Measurements from ENCODE around the gene CDH13.

CDH13 gene

DNA sequence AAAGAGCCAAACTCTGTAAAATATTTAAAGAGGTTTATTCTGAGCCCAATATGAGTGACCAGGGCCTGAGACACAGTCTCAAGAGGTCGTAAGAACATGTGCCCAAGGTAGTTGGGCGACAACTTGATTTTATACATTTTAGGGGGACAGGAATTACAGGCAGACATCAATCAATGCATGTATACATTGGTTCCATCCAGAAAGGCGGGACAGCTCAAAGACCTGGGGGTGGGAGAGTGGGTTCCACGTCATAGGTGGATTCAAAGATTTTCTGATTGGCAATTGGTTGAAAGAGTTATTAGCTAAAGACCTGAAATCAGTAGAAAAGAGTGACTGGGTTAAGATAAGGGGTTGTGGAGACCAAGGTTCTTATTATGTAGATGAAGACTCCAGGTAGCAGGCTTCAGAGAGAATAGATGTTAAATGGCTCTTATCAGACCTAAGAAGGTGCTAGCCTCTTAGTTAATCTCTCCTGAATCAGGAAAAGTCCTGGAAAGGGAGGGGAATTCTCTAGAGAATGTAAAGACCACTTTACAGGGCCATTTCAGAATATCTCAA is 1213.4 kb downstream of the CDH13 start:
- H3K9me3 Mint-ChIP-seq = no peaks in the 10 kb centered on the region
- no peak overlapping the region for H3K4me3 Mint-ChIP-seq
- H3K27ac Mint-ChIP-seq = no peak overlapping the region
- H3K4me1 Mint-ChIP-seq (ENCODE audit: low read depth) = peaks cover 14% of the 10 kb centered on the region
- H3K36me3 Mint-ChIP-seq (ENCODE audit: low read depth) = no peaks in the 10 kb centered on the region
- no peak for DNase-seq
- peaks cover 22% of the 10 kb centered on the region for H3K27me3 Mint-ChIP-seq

GRCh38 chr16:83842291-83842690 is 1215.5 kb downstream of the CDH13 start:
- no peaks in the 10 kb centered on the region for H3K9me3 Mint-ChIP-seq
- H3K27me3 Mint-ChIP-seq = peaks cover 16% of the 10 kb centered on the region
- H3K4me3 Mint-ChIP-seq = no peak overlapping the region
- H3K27ac Mint-ChIP-seq = no peak overlapping the region
- no peaks in the 10 kb centered on the region for H3K4me1 Mint-ChIP-seq (ENCODE audit: low read depth)
- no peak for DNase-seq
- H3K36me3 Mint-ChIP-seq (ENCODE audit: low read depth) = no peaks in the 10 kb centered on the region

- Mint-ChIP-seq H3K4me1 (ENCODE audit: low read depth) (no peaks in the 10 kb centered on the region), H3K36me3 (ENCODE audit: low read depth) (no peaks in the 10 kb centered on the region), H3K9me3 (no peaks in the 10 kb centered on the region), H3K27ac (no peak overlapping the region), H3K4me3 (no peak overlapping the region), H3K27me3 (peaks cover 10% of the 10 kb centered on the region)
- DNase-seq = no peak
Observed at GRCh38 chr16:83842756-83843507, 1216.2 kb downstream of the CDH13 start.

- Mint-ChIP-seq H3K4me3 (no peak overlapping the region), H3K4me1 (ENCODE audit: low read depth) (no peaks in the 10 kb centered on the region), H3K27ac (no peak overlapping the region), H3K36me3 (ENCODE audit: low read depth) (no peaks in the 10 kb centered on the region), H3K9me3 (no peaks in the 10 kb centered on the region), H3K27me3 (peaks cover 3% of the 10 kb centered on the region)
- no peak for DNase-seq
Observed at GRCh38 chr16:83843657-83844056, 1216.9 kb downstream of the CDH13 start.

- Mint-ChIP-seq H3K4me1 (ENCODE audit: low read depth) (no peaks in the 10 kb centered on the region), H3K27me3 (no peaks in the 10 kb centered on the region), H3K27ac (no peak overlapping the region), H3K4me3 (no peak overlapping the region), H3K9me3 (no peaks in the 10 kb centered on the region), H3K36me3 (ENCODE audit: low read depth) (no peaks in the 10 kb centered on the region)
- no peak for DNase-seq
Observed at GRCh38 chr16:83845263-83845662, 1218.5 kb downstream of the CDH13 start.

DNA sequence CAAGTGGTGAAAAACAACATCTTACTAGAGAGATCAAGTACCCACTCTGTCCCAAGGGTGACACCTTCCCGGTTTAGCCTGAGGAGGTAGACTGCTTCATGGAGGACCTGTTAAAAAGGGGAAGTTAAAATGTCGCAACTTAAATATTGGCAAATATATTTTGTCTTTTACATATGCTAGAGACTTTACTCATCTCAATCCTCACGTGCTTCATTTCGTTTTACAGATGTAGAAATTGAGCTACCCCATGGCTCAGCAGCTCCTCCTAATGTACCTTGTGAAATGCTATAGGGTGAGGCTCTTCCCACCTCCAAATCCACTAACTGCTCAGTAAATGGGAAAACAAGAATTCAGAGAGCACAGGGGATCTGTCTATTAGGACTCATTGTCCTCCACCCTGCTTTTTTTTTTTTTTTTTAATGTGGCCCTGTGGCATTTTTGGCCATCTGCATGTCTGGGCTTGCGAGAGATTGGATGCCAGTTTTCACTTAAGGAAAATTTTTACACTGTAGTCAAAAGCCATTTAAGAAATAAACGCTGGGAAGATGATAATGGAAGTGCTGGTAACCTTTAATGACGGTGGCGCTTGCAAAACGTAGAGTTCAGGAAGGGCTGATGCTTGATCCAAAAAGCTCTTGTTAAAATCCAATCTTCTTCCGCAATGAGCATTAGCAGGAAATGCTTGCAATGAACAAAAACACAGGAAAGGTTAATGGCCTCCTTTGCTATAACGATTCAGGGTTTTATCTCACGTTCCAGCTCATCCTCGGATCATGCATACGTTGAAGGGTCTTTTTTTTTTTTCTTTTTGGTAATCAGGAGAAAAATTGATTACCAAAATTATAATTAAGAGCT is 1220.8 kb downstream of the CDH13 start:
- DNase-seq = no peak
- no peaks in the 10 kb centered on the region for H3K4me1 Mint-ChIP-seq (ENCODE audit: low read depth)
- no peak overlapping the region for H3K4me3 Mint-ChIP-seq
- no peaks in the 10 kb centered on the region for H3K9me3 Mint-ChIP-seq
- H3K36me3 Mint-ChIP-seq (ENCODE audit: low read depth) = no peaks in the 10 kb centered on the region
- H3K27me3 Mint-ChIP-seq = peaks cover 3% of the 10 kb centered on the region
- H3K27ac Mint-ChIP-seq = no peak overlapping the region

DNA sequence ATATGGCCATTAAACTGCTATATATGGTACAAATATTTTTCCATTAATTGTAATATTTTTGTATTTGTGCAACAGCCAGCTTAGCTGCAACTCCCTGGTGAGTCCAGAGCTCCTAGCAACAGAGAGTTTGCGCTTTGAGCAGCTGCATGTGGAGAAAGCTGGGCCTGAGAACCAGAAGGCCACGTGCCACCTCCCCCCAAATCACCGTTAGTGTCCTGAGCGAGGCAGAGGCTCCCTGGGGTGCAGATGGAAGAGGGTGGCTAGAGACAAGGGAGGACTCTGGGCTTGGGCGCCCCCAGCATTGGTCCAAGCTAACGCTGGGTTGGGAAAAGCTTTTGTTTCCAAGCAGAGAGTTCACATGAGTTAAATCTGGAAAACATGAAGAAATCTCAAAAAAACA is 1222.7 kb downstream of the CDH13 start:
- no peak for DNase-seq
- Mint-ChIP-seq H3K4me1 (ENCODE audit: low read depth) (no peaks in the 10 kb centered on the region), H3K27ac (no peak overlapping the region), H3K9me3 (no peaks in the 10 kb centered on the region), H3K36me3 (ENCODE audit: low read depth) (no peaks in the 10 kb centered on the region), H3K27me3 (peaks cover 3% of the 10 kb centered on the region), H3K4me3 (no peak overlapping the region)

Data from activated T-cell treated with anti-CD3 and anti-CD28 coated beads, Interleukin-2, amount 50 U/mL, for 24 hours (primary cell).